Cardiac muscle cell (in vitro differentiated cells and primary cell): ENCODE results near the gene ATP6V0C. TPM values are rescaled to one million over a fixed set of nuclear protein-coding genes. Genes with fewer than 3 reads are reported as not detected.

Experiments
- DNase-seq, 2 donors: peaks; one replicate each; pipeline versions ENCODE4 v3.0.0 to v3.0.0-alpha.2; 2010 to 2017; ENCODE audit warnings: low read depth in 1 of 2, low spot score in 1 of 2
- H3K27ac ChIP-seq: fragments of 200-600 bp; sonication (generic); 2 replicates; pipeline ENCODE4 v1.5.1; 2016
- H3K27me3 ChIP-seq: fragments of 200-600 bp; sonication (generic); 2 replicates; pipeline ENCODE4 v1.6.0; 2016; ENCODE audit warnings: control low read depth
- H3K36me3 ChIP-seq: fragments of 200-600 bp; sonication (generic); 2 replicates; pipeline ENCODE4 v1.5.1; 2016; ENCODE audit warnings: control low read depth
- H3K4me1 ChIP-seq: fragments of 200-600 bp; sonication (generic); 2 replicates; pipeline ENCODE4 v1.8.1; 2017; ENCODE audit warnings: low read depth, mild to moderate bottlenecking, mixed run types
- H3K4me3 ChIP-seq: fragments of 200-600 bp; sonication (generic); 2 replicates; pipeline ENCODE4 v1.5.1; 2016; ENCODE audit warnings: mild to moderate bottlenecking
- H3K9me3 ChIP-seq: fragments of 200-600 bp; sonication (generic); 2 replicates; pipeline ENCODE4 v1.5.1; 2017; ENCODE audit warnings: low read depth, mild to moderate bottlenecking, control low read depth
- CTCF ChIP-seq: IDR thresholded peaks from 2 replicates; pipeline ENCODE4 v1.5.1; 2012; ENCODE audit warnings: low read depth, mild to moderate bottlenecking, low read length
- polyA plus RNA-seq: library from polyadenylated mRNA; unstranded; fragments of >200 nt; fragmentation: Nextera tagmentation; extraction: Ambion mirVana; gene quantifications from 2 replicates; pipeline ENCODE4 v1.2.1, GENCODE V29; 2016
- total RNA-seq: library from RNA; depleted of rRNA; stranded (reverse); fragments of >200 nt; gene quantifications from 2 replicates; pipeline ENCODE4 v1.2.3, GENCODE V29; 2016

Gene ATP6V0C
- total and polyA plus RNA-seq, 2 experiments from 2014 or later, result 92.4 to 281 TPM

GRCh38 chr16:2492292-2492691, 21.5 kb upstream of the ATP6V0C start:
- no peak overlapping the region for H3K4me3 ChIP-seq
- no peak for DNase-seq
- no peaks in the 10 kb centered on the region for H3K27me3 ChIP-seq
- no peak overlapping the region for H3K27ac ChIP-seq
- H3K36me3 ChIP-seq, result peaks cover 6% of the 10 kb centered on the region
- TF ChIP-seq CTCF, result no peak
- no peaks in the 10 kb centered on the region for H3K9me3 ChIP-seq
- H3K4me1 ChIP-seq, result peaks cover 4% of the 10 kb centered on the region

GRCh38 chr16:2493605-2494004, 20.1 kb upstream of the ATP6V0C start:
- no peak for DNase-seq
- no peak for TF ChIP-seq CTCF
- Histone ChIP-seq H3K4me3 (no peak overlapping the region), H3K27me3 (no peaks in the 10 kb centered on the region), H3K4me1 (no peaks in the 10 kb centered on the region), H3K36me3 (peaks cover 6% of the 10 kb centered on the region), H3K27ac (no peak overlapping the region), H3K9me3 (no peaks in the 10 kb centered on the region)

- no peaks in the 10 kb centered on the region for H3K27me3 ChIP-seq
- no peaks in the 10 kb centered on the region for H3K9me3 ChIP-seq
- no peak for DNase-seq
- H3K27ac ChIP-seq, result no peak overlapping the region
- no peak for TF ChIP-seq CTCF
- no peaks in the 10 kb centered on the region for H3K4me1 ChIP-seq
- H3K36me3 ChIP-seq, result peaks cover 6% of the 10 kb centered on the region
- no peak overlapping the region for H3K4me3 ChIP-seq
Observed at GRCh38 chr16:2494616-2495015, 19.1 kb upstream of the ATP6V0C start.

- DNase-seq, result no peak
- H3K36me3 ChIP-seq, result peaks cover 6% of the 10 kb centered on the region
- no peak for TF ChIP-seq CTCF
- H3K27ac ChIP-seq, result no peak overlapping the region
- H3K4me3 ChIP-seq, result no peak overlapping the region
- no peaks in the 10 kb centered on the region for H3K27me3 ChIP-seq
- H3K4me1 ChIP-seq, result no peaks in the 10 kb centered on the region
- H3K9me3 ChIP-seq, result no peaks in the 10 kb centered on the region
Observed at GRCh38 chr16:2495041-2495440, 18.7 kb upstream of the ATP6V0C start.

- peaks cover 6% of the 10 kb centered on the region for H3K36me3 ChIP-seq
- no peaks in the 10 kb centered on the region for H3K9me3 ChIP-seq
- no peaks in the 10 kb centered on the region for H3K27me3 ChIP-seq
- DNase-seq, result no peak
- no peak for TF ChIP-seq CTCF
- H3K4me1 ChIP-seq, result no peaks in the 10 kb centered on the region
- no peak overlapping the region for H3K27ac ChIP-seq
- no peak overlapping the region for H3K4me3 ChIP-seq
Observed at GRCh38 chr16:2496223-2497115, 17.3 kb upstream of the ATP6V0C start.
